K562 (cell line): ENCODE measurements around the gene ITPKB. TPM values are rescaled to one million over a fixed set of nuclear protein-coding genes. Genes with fewer than 3 reads are reported as not detected.

ENCODE experiments used
- ATAC-seq: fragments of 200-7000 bp; cut with Tn5 transposase; 3 replicates; pipeline ENCODE4 v1.9.1; 2020; ENCODE audit warnings: moderate library complexity
- BruUV-seq: library from RNA; stranded (reverse); fragments of 400-500 nt; replicated peaks from 2 replicates; lab custom pipeline; 2021; lab: Mats Ljungman, UMichigan
- CTCF ChIA-PET: fragments of 300-600 bp; formaldehyde crosslinking; extraction: SDS; loops from one replicate; lab custom pipeline; 2021; ENCODE audit warnings: low intra/inter-chr PET ratio; lab: Yijun Ruan, JAX
- POLR2A ChIA-PET: fragments of 300-600, 350-650 bp; sonication (Branson Sonifier 250); formaldehyde crosslinking; extraction: SDS; loops from one replicate; lab custom pipeline; 2021; ENCODE audit warnings: antibody characterized with exemption, inconsistent platforms; lab: Yijun Ruan, JAX
- DNase-seq, 4 experiments: peaks; one replicate each; pipeline versions ENCODE4 v3.0.0 to v3.0.0-alpha.2; 2011 to 2018; ENCODE audit warnings: low spot score in 3 of 4, mixed read lengths in 3 of 4; ENCODE audit errors: extremely low read depth in 1 of 4
- FAIRE-seq: peaks from 2 replicates; lab custom pipeline; 2011; peaks lifted over from hg19 to GRCh38; lab: Jason Lieb, UNC
- H2AFZ ChIP-seq: 2 replicates; pipeline ENCODE4 v1.6.0; 2011; ENCODE audit warnings: low read depth, low read length, control low read depth, inconsistent platforms
- H3K27ac ChIP-seq: fragments of 200-600 bp; 3 replicates; pipeline ENCODE4 v1.8.0; 2011; ENCODE audit warnings: low read depth, mild to moderate bottlenecking, control low read depth, inconsistent platforms, low read length, moderate library complexity, mixed read lengths; ENCODE audit errors: extremely low read depth
- H3K27me3 ChIP-seq, 2 experiments: fragments of 300-600 bp in 1 of 2; 2 replicates in 1 of 2; 3 replicates in 1 of 2; pipeline versions ENCODE4 v1.6.0 to v1.8.0; 2011; ENCODE audit warnings: inconsistent platforms in 2 of 2, low read length in 2 of 2, mild to moderate bottlenecking in 1 of 2, mixed read lengths in 1 of 2, moderate library complexity in 1 of 2; ENCODE audit not compliant: control insufficient read depth in 2 of 2, insufficient read depth in 2 of 2
- H3K36me3 ChIP-seq: fragments of 300-600 bp; 3 replicates; pipeline ENCODE4 v1.8.0; 2011; ENCODE audit warnings: mild to moderate bottlenecking, low read length, inconsistent platforms; ENCODE audit not compliant: control insufficient read depth, insufficient read depth
- H3K4me1 ChIP-seq, 2 experiments: fragments of 200-600 bp in 1 of 2; replicated peaks in 1 of 2; 2 replicates in 1 of 2; 3 replicates in 1 of 2; pipeline versions ENCODE4 v1.5.1 to v1.8.0; 2011; ENCODE audit warnings: inconsistent platforms in 2 of 2, low read length in 2 of 2, mild to moderate bottlenecking in 1 of 2, mixed read lengths in 1 of 2, moderate library complexity in 1 of 2; ENCODE audit not compliant: control insufficient read depth in 2 of 2, insufficient read depth in 2 of 2
- H3K4me2 ChIP-seq: 2 replicates; pipeline ENCODE4 v1.6.1; 2011; ENCODE audit warnings: low read length, control low read depth, inconsistent platforms, mixed read lengths; ENCODE audit not compliant: insufficient read depth
- H3K4me3 ChIP-seq: fragments of 200-600 bp; sonication (generic), shearing (Covaris generic); 2 replicates; pipeline ENCODE4 v1.5.1; 2016; ENCODE audit warnings: control low read depth, inconsistent platforms
- H3K79me2 ChIP-seq: fragments of 200-600 bp; 3 replicates; pipeline ENCODE4 v1.8.0; 2011; ENCODE audit warnings: low read length, inconsistent platforms; ENCODE audit not compliant: control insufficient read depth, insufficient read depth
- H3K9ac ChIP-seq, 2 experiments: 2 replicates each; pipeline versions ENCODE4 v1.6.0 to v1.6.1; 2011; ENCODE audit warnings: low read depth in 2 of 2, low read length in 2 of 2, control low read depth in 1 of 2, inconsistent platforms in 1 of 2, mild to moderate bottlenecking in 1 of 2, mixed read lengths in 1 of 2; ENCODE audit not compliant: insufficient read depth in 1 of 2
- H3K9me1 ChIP-seq: one replicate; pipeline ENCODE4 v1.6.0; 2011; ENCODE audit warnings: inconsistent platforms, mild to moderate bottlenecking, low read length, moderate library complexity; ENCODE audit not compliant: control insufficient read depth, insufficient read depth
- H3K9me3 ChIP-seq: replicated peaks from 2 replicates; pipeline ENCODE4 v1.5.1; 2011; ENCODE audit warnings: low read depth, low read length, inconsistent platforms; ENCODE audit not compliant: control insufficient read depth, insufficient read depth
- H4K20me1 ChIP-seq: replicated peaks from 2 replicates; pipeline ENCODE4 v1.6.1; 2011; ENCODE audit warnings: low read length, inconsistent platforms, mixed read lengths; ENCODE audit not compliant: control insufficient read depth, insufficient read depth
- E2F8 ChIP-seq: fragments of 450-650 bp; IDR thresholded peaks from 2 replicates; pipeline ENCODE4 v1.7.1; 2018; ENCODE audit warnings: mild to moderate bottlenecking, low read depth; ENCODE audit not compliant: partially characterized antibody
- EHMT2 ChIP-seq: fragments of 450-650 bp; IDR thresholded peaks from 2 replicates; pipeline ENCODE4 v1.6.1; 2018; ENCODE audit warnings: antibody characterized with exemption
- FOXK2 ChIP-seq, 2 experiments: fragments of 450-650 bp; IDR thresholded peaks in 1 of 2; conservative IDR thresholded peaks in 1 of 2; 2 replicates each; pipeline ENCODE4 v1.6.1; 2016; ENCODE audit warnings: low read depth in 2 of 2, mild to moderate bottlenecking in 1 of 2
- JUND ChIP-seq, 2 experiments: IDR thresholded peaks; 2 replicates in 1 of 2; 3 replicates in 1 of 2; pipeline ENCODE4 v1.6.1; 2011; ENCODE audit warnings: borderline replicate concordance in 2 of 2, low read depth in 2 of 2, low read length in 2 of 2, improper control_type of control experiment in 1 of 2, missing biosample characterization in 1 of 2, missing genetic modification characterization in 1 of 2, missing genetic modification reagents in 1 of 2
- MAFF ChIP-seq: IDR thresholded peaks from 2 replicates; pipeline ENCODE4 v1.6.1; 2012; ENCODE audit warnings: low read length, improper control_type of control experiment
- POU5F1 ChIP-seq: fragments of 150-350 bp; IDR thresholded peaks from 2 replicates; pipeline ENCODE4 v1.6.1; 2014; ENCODE audit warnings: borderline replicate concordance, low read length, low read depth, mild to moderate bottlenecking; ENCODE audit not compliant: partially characterized antibody
- PURB ChIP-seq: sonication (generic); formaldehyde crosslinking; IDR thresholded peaks from 2 replicates; pipeline ENCODE4 v1.9.0; 2021; ENCODE audit warnings: low read depth, mild to moderate bottlenecking, missing genetic modification reagents
- RERE ChIP-seq: sonication (generic); formaldehyde crosslinking; IDR thresholded peaks from 2 replicates; pipeline ENCODE4 v1.8.0; 2023; ENCODE audit warnings: missing genetic modification reagents, mild to moderate bottlenecking, borderline replicate concordance
- ZFP1 ChIP-seq: fragments of 450-650 bp; formaldehyde crosslinking; IDR thresholded peaks from 2 replicates; pipeline ENCODE4 v1.4.0; 2020; ENCODE audit warnings: mild to moderate bottlenecking, mixed read lengths
- ZNF253 ChIP-seq: fragments of 250-450 bp; sonication (Bioruptor Pico); conservative IDR thresholded peaks from 2 replicates; pipeline ENCODE4 v1.6.1; 2021; ENCODE audit warnings: mild to moderate bottlenecking
- ZNF512 ChIP-seq: IDR thresholded peaks from 2 replicates; pipeline ENCODE4 v1.6.1; 2016; ENCODE audit warnings: missing genetic modification characterization, missing compliant biosample characterization
- ZNF707 ChIP-seq: fragments of 250-450 bp; sonication (Bioruptor Pico); conservative IDR thresholded peaks from 2 replicates; pipeline ENCODE4 v1.8.0; 2022; ENCODE audit warnings: inconsistent platforms, mild to moderate bottlenecking, moderate library complexity
- WGBS: fragments of 100-300 bp; shearing (Covaris generic); methylation state at CpG from one replicate; pipeline ENCODE4 v1.1.6; 2016; ENCODE audit warnings: low coverage, mixed read lengths; ENCODE audit not compliant: insufficient coverage; ENCODE audit errors: missing lambda C conversion rate; 5-methylcytosine and 5-hydroxymethylcytosine counted together
- in situ Hi-C: fragments of 300-500 bp; cut with MboI; formaldehyde crosslinking; loops from 4 replicates; pipeline ENCODE4 v1.15.0; 2018; ENCODE audit warnings: inconsistent platforms, mixed read lengths
- intact Hi-C: fragments of 100-400 bp; cut with micrococcal nuclease; formaldehyde crosslinking; loops from 2 replicates; pipeline ENCODE4 v1.14.2; 2022
- polyA plus RNA-seq, 8 experiments: library from polyadenylated mRNA; depleted of rRNA in 4 of 8; stranded (reverse) in 5 of 8; unstranded in 3 of 8; fragments of >200 nt; fragmentation: Nextera tagmentation in 2 of 8; fragmentation: Illumina TruSeq in 1 of 8; extraction: Ambion mirVana in 2 of 8; extraction: Trizol in 1 of 8; gene quantifications; 2 replicates each; pipeline versions ENCODE4 v1.2.1 to v1.2.3, GENCODE V29; 2011 to 2014; ENCODE audit warnings: inconsistent platforms in 1 of 8, missing spikeins in 1 of 8
- total RNA-seq, 7 experiments: library from RNA; depleted of rRNA in 6 of 7; stranded (reverse); fragments of >200 nt in 6 of 7; fragmentation: Illumina TruSeq in 2 of 7; extraction: Trizol in 2 of 7; gene quantifications; 2 replicates each; pipeline versions ENCODE4 v1.2.1 to v1.2.3, GENCODE V29; 2011 to 2021; ENCODE audit warnings: low replicate concordance in 1 of 7

The ITPKB gene
- total and polyA plus RNA-seq, 9 of the 15 experiments (the other 6 are each of a cell fraction or from before 2014, with no cell fraction given): 0.01 to 0.22 TPM; not detected in 7

- no peaks in the 10 kb centered on the region for H3K9me1 ChIP-seq
- CTCF ChIA-PET: interaction anchor here (0.6 kb wide), 1 partner anchor 138 kb away, joined by 4 read pairs; no protein-coding TSS in a partner anchor
- DNase-seq (no peak), ATAC-seq (no peak), FAIRE-seq (no peak)
- no peaks in the 10 kb centered on the region for H3K36me3 ChIP-seq
- TF ChIP-seq FOXK2 (conservative IDR thresholded peaks at IDR 0.05 in 1 of 2, IDR thresholded peaks at IDR 0.05 in 1 of 2; ENCODE audit: low read depth in 2 of 2) (no peak), JUND (IDR thresholded peaks at IDR 0.05; ENCODE audit: borderline replicate concordance, low read depth, low read length) (no peak), JUND (tag; IDR thresholded peaks at IDR 0.05; ENCODE audit: borderline replicate concordance, low read depth, low read length) (no peak), ZNF253 (CRISPR knock-in tag) (no peak), ZNF707 (CRISPR knock-in tag) (no peak), ZFP1 (CRISPR knock-in tag) (no peak), RERE (CRISPR knock-in tag) (no peak), E2F8 (no peak), EHMT2 (no peak), PURB (CRISPR knock-in tag) (no peak), ZNF512 (tag) (no peak), POU5F1 (no peak), MAFF (no peak)
- no peaks in the 10 kb centered on the region for H3K79me2 ChIP-seq
- H3K9me3 ChIP-seq: no peaks in the 10 kb centered on the region; the same call in 1 of the 2 replicates
- in situ Hi-C loops (no loop called here), intact Hi-C loops (no loop called here)
- no peak overlapping the region for H3K27ac ChIP-seq
- no peaks in the 10 kb centered on the region for H4K20me1 ChIP-seq
- no peak overlapping the region for H2AFZ ChIP-seq
- no peak overlapping the region for H3K4me2 ChIP-seq
- BruUV-seq: no TSS peak
- H3K27me3 ChIP-seq: peaks cover 10 to 32% of the 10 kb centered on the region in 2 experiments; a peak in 3 of 5 replicates
- POLR2A ChIA-PET: no interaction called here
- no peaks in the 10 kb centered on the region for H3K4me1 ChIP-seq
- H3K9ac ChIP-seq: no peak overlapping the region
- WGBS: 0% methylated on average over 9 of the region's 9 CpGs
- no peak overlapping the region for H3K4me3 ChIP-seq
Measured at GRCh38 chr1:226615876-226616275, 123.2 kb downstream of the ITPKB start.
